HFFc6 (cell line): Measurements from ENCODE around the gene SORCS2. TPM values are rescaled to one million over a fixed set of nuclear protein-coding genes. Genes with fewer than 3 reads are reported as not detected.

Source experiments
- DNase-seq: peaks from one replicate; pipeline ENCODE4 v3.0.0-alpha.2; 2018
- H3K27ac Mint-ChIP-seq: 2 replicates; pipeline ENCODE4 v1.8.0; 2020; ENCODE audit warnings: mild to moderate bottlenecking, mixed read lengths
- H3K27me3 Mint-ChIP-seq: 2 replicates; pipeline ENCODE4 v1.8.0; 2021; ENCODE audit warnings: mild to moderate bottlenecking, moderate library complexity, mixed read lengths; ENCODE audit not compliant: insufficient read depth
- H3K36me3 Mint-ChIP-seq: 2 replicates; pipeline ENCODE4 v1.8.0; 2021; ENCODE audit warnings: low read depth, mixed read lengths
- H3K4me1 Mint-ChIP-seq: 2 replicates; pipeline ENCODE4 v1.8.0; 2020; ENCODE audit warnings: low read depth, mixed read lengths
- H3K4me3 Mint-ChIP-seq: 2 replicates; pipeline ENCODE4 v1.8.0; 2020; ENCODE audit warnings: mild to moderate bottlenecking, moderate library complexity, mixed read lengths
- H3K9me3 Mint-ChIP-seq: 2 replicates; pipeline ENCODE4 v1.8.0; 2020; ENCODE audit warnings: mild to moderate bottlenecking, mixed read lengths
- CTCF ChIP-seq: fragments of 200-600 bp; sonication (generic); IDR thresholded peaks from 2 replicates; pipeline ENCODE4 v1.5.0; 2021; ENCODE audit warnings: antibody characterized with exemption, mild to moderate bottlenecking
- total RNA-seq, 6 experiments: library from RNA; stranded (reverse); fragmentation: NEBNext Ultra II Directional; extraction: Animal tissue kit (Norgen Biotek cat#: 25700); gene quantifications; 2 replicates in 1 of 6; 3 replicates in 5 of 6; pipeline ENCODE4 v1.2.3, GENCODE V29; 2021

The SORCS2 gene
- total RNA-seq, 6 experiments from 2014 or later = 0.05 to 0.15 (median 0.12) TPM; not detected in 3

- peaks cover 55% of the 10 kb centered on the region for H3K4me1 Mint-ChIP-seq
- H3K27ac Mint-ChIP-seq = peak overlapping the region; percentile 16; the same call in 1 of the 2 replicates
- H3K36me3 Mint-ChIP-seq = peaks cover 76% of the 10 kb centered on the region
- no peaks in the 10 kb centered on the region for H3K9me3 Mint-ChIP-seq
- H3K4me3 Mint-ChIP-seq = no peak overlapping the region
- TF ChIP-seq CTCF = no peak
- DNase-seq = no peak
- H3K27me3 Mint-ChIP-seq = peaks cover 21% of the 10 kb centered on the region
Observed at GRCh38 chr4:7777017-7777710, 584.8 kb downstream of the SORCS2 start.

GRCh38 chr4:7777871-7778509 is 585.7 kb downstream of the SORCS2 start:
- H3K4me1 Mint-ChIP-seq = peaks cover 55% of the 10 kb centered on the region
- peaks cover 17% of the 10 kb centered on the region for H3K27me3 Mint-ChIP-seq
- peak overlapping the region; percentile 54 for H3K27ac Mint-ChIP-seq
- no peaks in the 10 kb centered on the region for H3K9me3 Mint-ChIP-seq
- H3K36me3 Mint-ChIP-seq = peaks cover 71% of the 10 kb centered on the region
- TF ChIP-seq CTCF = no peak
- H3K4me3 Mint-ChIP-seq = no peak overlapping the region
- DNase-seq = no peak

GRCh38 chr4:7778510-7779431 is 586.4 kb downstream of the SORCS2 start:
- Mint-ChIP-seq H3K27ac (peak overlapping the region; percentile 83), H3K27me3 (peaks cover 14% of the 10 kb centered on the region), H3K4me1 (peaks cover 55% of the 10 kb centered on the region), H3K36me3 (peaks cover 71% of the 10 kb centered on the region), H3K9me3 (no peaks in the 10 kb centered on the region), H3K4me3 (peak overlapping the region; percentile 73)
- no peak for TF ChIP-seq CTCF
- no peak for DNase-seq

GRCh38 chr4:7779432-7779768 is 587.1 kb downstream of the SORCS2 start:
- Mint-ChIP-seq H3K27me3 (peaks cover 14% of the 10 kb centered on the region), H3K4me1 (peaks cover 58% of the 10 kb centered on the region), H3K27ac (peak overlapping the region; percentile 83), H3K36me3 (peaks cover 70% of the 10 kb centered on the region), H3K4me3 (peak overlapping the region; percentile 73; the same call in 1 of the 2 replicates), H3K9me3 (no peaks in the 10 kb centered on the region)
- TF ChIP-seq CTCF = no peak
- no peak for DNase-seq

GRCh38 chr4:7780751-7781348 is 588.5 kb downstream of the SORCS2 start:
- no peak for DNase-seq
- peak overlapping the region; percentile 96 for H3K27ac Mint-ChIP-seq
- no peak for TF ChIP-seq CTCF

More at GRCh38 chr4:7780751-7781348, 588.5 kb downstream of the SORCS2 start:
- Mint-ChIP-seq H3K4me3 (peak overlapping the region; percentile 79), H3K27me3 (peaks cover 13% of the 10 kb centered on the region), H3K9me3 (no peaks in the 10 kb centered on the region), H3K36me3 (peaks cover 72% of the 10 kb centered on the region), H3K4me1 (peaks cover 67% of the 10 kb centered on the region)
